Ascending aorta (tissue), 2 donors: ENCODE data around the gene FARS2. TPM values are rescaled to one million over a fixed set of nuclear protein-coding genes. Genes with fewer than 3 reads are reported as not detected.

Source experiments
- DNase-seq, 2 donors: peaks; one replicate each; pipeline ENCODE4 v3.0.0-alpha.2; 2019; ENCODE audit warnings: low spot score in 2 of 2
- H3K27ac ChIP-seq, 2 donors: fragments of 200-600 bp; sonication (generic); one replicate each; pipeline ENCODE4 v1.5.1; 2016 to 2017; ENCODE audit warnings: mild to moderate bottlenecking in 1 of 2
- H3K27me3 ChIP-seq: fragments of 200-600 bp; sonication (generic); one replicate; pipeline ENCODE4 v1.5.1; 2017
- H3K36me3 ChIP-seq, 2 donors: fragments of 200-600 bp; sonication (generic); one replicate each; pipeline ENCODE4 v1.5.1; 2016
- H3K4me1 ChIP-seq, 2 donors: fragments of 200-600 bp; sonication (generic); one replicate each; pipeline ENCODE4 v1.5.1; 2016 to 2017; ENCODE audit warnings: mild to moderate bottlenecking in 1 of 2
- H3K4me3 ChIP-seq, 2 donors: fragments of 200-600 bp; sonication (generic); one replicate each; pipeline ENCODE4 v1.5.1; 2016 to 2017; ENCODE audit warnings: mild to moderate bottlenecking in 1 of 2
- H3K9me3 ChIP-seq, 2 donors: fragments of 200-600 bp; sonication (generic); one replicate each; pipeline ENCODE4 v1.5.1; 2016
- CTCF ChIP-seq, 3 experiments: fragments of 200-600 bp in 2 of 3; fragments of 450-650 bp in 1 of 3; sonication (generic) in 2 of 3; IDR thresholded peaks; one replicate each; pipeline ENCODE4 v1.5.1; 2016 to 2019; ENCODE audit warnings: antibody characterized with exemption in 3 of 3, mild to moderate bottlenecking in 1 of 3, moderate library complexity in 1 of 3
- intact Hi-C: fragments of 100-400 bp; cut with DNase I; formaldehyde crosslinking; loops from one replicate; pipeline ENCODE4 v1.15.1; 2023
- total RNA-seq: library from RNA; depleted of rRNA; stranded (reverse); fragments of >200 nt; gene quantifications from one replicate; pipeline ENCODE4 v1.1.0, GENCODE V29; 2016

The FARS2 gene
- total RNA-seq, 1 donor from 2014 or later = 17.6 TPM

GRCh38 chr6:5241252-5241651 is 20.1 kb upstream of the FARS2 start:
- Histone ChIP-seq H3K27ac (no peak overlapping the region), H3K36me3 (peaks cover 0 to 3% of the 10 kb centered on the region in 2 donors), H3K27me3 (no peaks in the 10 kb centered on the region), H3K4me3 (no peak overlapping the region), H3K4me1 (no peaks in the 10 kb centered on the region), H3K9me3 (no peaks in the 10 kb centered on the region)
- no peak for DNase-seq
- TF ChIP-seq CTCF (IDR thresholded peaks at IDR 0.05) = no peak
- intact Hi-C loops = no loop called here

- Histone ChIP-seq H3K9me3 (no peaks in the 10 kb centered on the region), H3K27me3 (no peaks in the 10 kb centered on the region), H3K27ac (no peak overlapping the region), H3K4me3 (no peak overlapping the region), H3K4me1 (no peaks in the 10 kb centered on the region), H3K36me3 (peaks cover 0 to 3% of the 10 kb centered on the region in 2 donors)
- intact Hi-C loops = no loop called here
- no peak for TF ChIP-seq CTCF (IDR thresholded peaks at IDR 0.05)
- no peak for DNase-seq
These were observed 18.2 kb upstream of the FARS2 start for GRCh38 chr6:5243069-5243468.

GRCh38 chr6:5246141-5247097 is 14.9 kb upstream of the FARS2 start:
- no peak for DNase-seq
- Histone ChIP-seq H3K27ac (no peak overlapping the region), H3K9me3 (no peaks in the 10 kb centered on the region), H3K36me3 (no peaks in the 10 kb centered on the region), H3K4me3 (no peak overlapping the region), H3K27me3 (no peaks in the 10 kb centered on the region), H3K4me1 (no peaks in the 10 kb centered on the region)
- intact Hi-C loops = no loop called here
- TF ChIP-seq CTCF (IDR thresholded peaks at IDR 0.05) = no peak

- H3K36me3 ChIP-seq = peaks cover 0 to 2% of the 10 kb centered on the region in 2 donors
- no peaks in the 10 kb centered on the region for H3K9me3 ChIP-seq
- H3K4me3 ChIP-seq = no peak overlapping the region
- no peaks in the 10 kb centered on the region for H3K4me1 ChIP-seq
- intact Hi-C loops = no loop called here
- no peaks in the 10 kb centered on the region for H3K27me3 ChIP-seq
- no peak for DNase-seq
- no peak overlapping the region for H3K27ac ChIP-seq
- no peak for TF ChIP-seq CTCF (IDR thresholded peaks at IDR 0.05)
These were observed 14.1 kb upstream of the FARS2 start for GRCh38 chr6:5247201-5247600.

GRCh38 chr6:5248302-5249098 is 12.8 kb upstream of the FARS2 start:
- Histone ChIP-seq H3K4me1 (no peaks in the 10 kb centered on the region), H3K27me3 (no peaks in the 10 kb centered on the region), H3K4me3 (no peak overlapping the region), H3K36me3 (peaks cover 0 to 7% of the 10 kb centered on the region in 2 donors), H3K27ac (no peak overlapping the region), H3K9me3 (no peaks in the 10 kb centered on the region)
- intact Hi-C loops = no loop called here
- no peak for TF ChIP-seq CTCF (IDR thresholded peaks at IDR 0.05)
- no peak for DNase-seq
